ENCODE data around the gene ANO6. TPM values are rescaled to one million over a fixed set of nuclear protein-coding genes. Genes with fewer than 3 reads are reported as not detected.

The ANO6 gene
- total and polyA plus RNA-seq, 8 donors = 58.0 to 79.7 (median 66.1) TPM

GRCh38 chr12:45223868-45224267 is 8.0 kb downstream of the ANO6 start:
- intact Hi-C loops (cut with DNase I) = no loop called here
- Histone ChIP-seq H3K36me3 (no peaks in the 10 kb centered on the region), H3K27me3 (no peaks in the 10 kb centered on the region), H3K4me3 (no peak overlapping the region), H3K27ac (no peak overlapping the region), H3K4me1 (peaks cover 5 to 44% of the 10 kb centered on the region in 2 donors), H3K9me3 (no peaks in the 10 kb centered on the region)
- DNase-seq (no peak), ATAC-seq (no peak)
- TF ChIP-seq CTCF (IDR thresholded peaks at IDR 0.05) = no peak

- no peak for TF ChIP-seq CTCF (IDR thresholded peaks at IDR 0.05)
- H3K9me3 ChIP-seq = no peaks in the 10 kb centered on the region
- no peak for DNase-seq
- peaks cover 5 to 41% of the 10 kb centered on the region in 2 donors for H3K4me1 ChIP-seq
- H3K36me3 ChIP-seq = no peaks in the 10 kb centered on the region
- ATAC-seq = no peak
- intact Hi-C loops (cut with DNase I) = no loop called here
- no peaks in the 10 kb centered on the region for H3K27me3 ChIP-seq
- no peak overlapping the region for H3K27ac ChIP-seq
- no peak overlapping the region for H3K4me3 ChIP-seq
Observed at GRCh38 chr12:45224311-45224710, 8.4 kb downstream of the ANO6 start.

- no peaks in the 10 kb centered on the region for H3K9me3 ChIP-seq
- ATAC-seq = no peak
- H3K27ac ChIP-seq = no peak overlapping the region
- TF ChIP-seq CTCF (IDR thresholded peaks at IDR 0.05) = no peak
- H3K36me3 ChIP-seq = no peaks in the 10 kb centered on the region
- peaks cover 0 to 28% of the 10 kb centered on the region in 2 donors for H3K4me1 ChIP-seq
- no peaks in the 10 kb centered on the region for H3K27me3 ChIP-seq
- no peak for DNase-seq
- intact Hi-C loops (cut with DNase I) = no loop called here
- H3K4me3 ChIP-seq = no peak overlapping the region
Observed at GRCh38 chr12:45226021-45226420, 10.1 kb downstream of the ANO6 start.

GRCh38 chr12:45227316-45228067 is 11.6 kb downstream of the ANO6 start:
- TF ChIP-seq CTCF (IDR thresholded peaks at IDR 0.05) = no peak
- Histone ChIP-seq H3K36me3 (no peaks in the 10 kb centered on the region), H3K27ac (no peak overlapping the region), H3K27me3 (no peaks in the 10 kb centered on the region), H3K9me3 (no peaks in the 10 kb centered on the region), H3K4me1 (peaks cover 3 to 43% of the 10 kb centered on the region in 2 donors), H3K4me3 (no peak overlapping the region)
- no peak for DNase-seq
- no peak for ATAC-seq
- intact Hi-C loops (cut with DNase I) = no loop called here

GRCh38 chr12:45231515-45232145 is 15.7 kb downstream of the ANO6 start:
- DNase-seq (no peak), ATAC-seq (no peak)
- Histone ChIP-seq H3K36me3 (no peaks in the 10 kb centered on the region), H3K27me3 (no peaks in the 10 kb centered on the region), H3K4me1 (peaks cover 39 to 64% of the 10 kb centered on the region in 2 donors), H3K27ac (peak overlapping the region; percentile 73 to 92), H3K9me3 (no peaks in the 10 kb centered on the region), H3K4me3 (no peak overlapping the region)
- no peak for TF ChIP-seq CTCF (IDR thresholded peaks at IDR 0.05)
- intact Hi-C loops (cut with DNase I) = no loop called here
